T-helper 22 cell (primary cell): Measurements from ENCODE around the gene C19orf38.
"Not testable (repeated sequence)": the region's sequence is repeated elsewhere in the genome, so short reads cannot be mapped to it uniquely, and the experiment has no call there.

ENCODE experiments used
- DNase-seq: peaks from one replicate; pipeline ENCODE4 v3.0.0-alpha.2; 2020; ENCODE audit warnings: low read depth

C19orf38 gene

DNA sequence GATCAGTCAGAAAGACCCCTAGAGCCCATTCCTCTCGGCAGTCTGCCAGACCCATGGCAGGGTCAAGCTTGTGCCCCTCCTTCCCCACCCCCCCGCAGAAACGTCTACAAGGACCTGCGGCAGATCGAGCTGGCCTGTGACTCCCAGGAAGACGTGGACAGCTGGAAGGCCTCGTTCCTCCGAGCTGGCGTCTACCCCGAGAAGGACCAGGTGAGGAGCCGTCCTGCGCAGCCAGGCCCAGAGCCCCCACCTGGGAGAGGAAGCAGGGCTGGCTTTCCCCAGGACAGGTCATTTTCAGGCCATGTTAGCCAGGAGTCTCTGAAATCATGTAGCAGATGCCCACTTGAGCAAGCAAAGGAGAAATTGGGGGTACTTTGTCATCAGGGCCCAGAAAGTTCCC is 24.5 kb upstream of the C19orf38 start:
- no peak for DNase-seq

DNA sequence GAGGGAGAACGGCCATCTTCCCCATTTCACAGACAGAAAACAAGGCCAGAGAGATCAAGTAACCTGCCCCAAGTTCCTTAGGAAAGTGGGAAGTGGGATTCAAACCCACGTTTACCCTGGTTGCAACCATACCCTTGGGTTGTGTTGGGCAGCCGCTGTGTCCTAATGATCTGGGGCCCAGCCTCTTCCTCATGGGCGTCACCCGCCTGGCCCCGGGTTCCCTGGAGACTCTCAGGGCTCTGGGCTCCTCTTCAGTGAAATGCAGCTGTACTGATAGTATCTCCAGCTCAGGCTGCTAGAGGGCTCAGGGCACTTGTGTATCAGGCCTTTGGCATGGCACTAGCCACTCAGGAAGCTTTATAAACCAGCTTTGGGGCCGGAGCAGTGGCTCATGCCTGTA is 22.0 kb upstream of the C19orf38 start:
- DNase-seq, result no peak

GRCh38 chr19:10826846-10827245 is 21.4 kb upstream of the C19orf38 start:
- DNase-seq, result no peak

DNA sequence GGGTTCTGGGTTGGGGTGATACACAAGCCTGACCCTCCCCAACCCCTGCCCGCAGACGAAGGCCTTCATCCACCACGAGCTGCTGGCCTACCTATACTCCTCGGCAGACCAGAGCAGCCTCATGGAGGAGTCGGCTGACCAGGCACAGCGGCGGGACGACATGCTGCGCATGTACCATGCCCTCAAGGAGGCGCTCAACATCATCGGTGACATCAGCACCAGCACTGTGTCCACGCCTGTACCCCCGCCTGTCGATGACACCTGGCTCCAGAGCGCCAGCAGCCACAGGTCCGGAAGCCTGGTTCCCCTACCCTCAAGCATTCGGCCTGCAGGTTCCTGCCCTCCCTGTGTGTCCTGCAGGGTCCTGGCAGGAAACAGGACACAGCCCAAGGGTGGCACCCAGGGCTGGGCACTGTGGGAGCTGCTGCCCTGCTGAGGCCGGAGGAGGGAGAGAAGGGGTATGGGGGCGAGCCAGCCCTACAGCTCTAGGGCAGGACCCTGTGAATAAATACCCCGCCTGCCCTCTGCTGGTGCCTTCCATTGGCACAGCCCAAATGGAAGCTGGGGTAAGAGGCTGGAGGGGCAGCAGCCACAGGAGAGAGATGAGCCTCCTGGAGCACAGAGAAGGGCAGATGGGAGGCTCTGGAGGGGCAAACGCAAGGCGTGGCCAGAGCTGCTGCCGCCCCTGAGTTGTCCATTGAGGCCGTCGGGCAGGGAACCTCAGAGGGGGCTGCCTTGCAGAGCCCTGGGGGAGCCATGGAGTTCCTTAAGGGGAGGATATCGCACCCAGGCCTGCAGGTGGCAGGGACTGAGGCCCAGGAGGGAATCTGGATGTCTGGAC is 19.0 kb upstream of the C19orf38 start:
- no peak for DNase-seq

DNA sequence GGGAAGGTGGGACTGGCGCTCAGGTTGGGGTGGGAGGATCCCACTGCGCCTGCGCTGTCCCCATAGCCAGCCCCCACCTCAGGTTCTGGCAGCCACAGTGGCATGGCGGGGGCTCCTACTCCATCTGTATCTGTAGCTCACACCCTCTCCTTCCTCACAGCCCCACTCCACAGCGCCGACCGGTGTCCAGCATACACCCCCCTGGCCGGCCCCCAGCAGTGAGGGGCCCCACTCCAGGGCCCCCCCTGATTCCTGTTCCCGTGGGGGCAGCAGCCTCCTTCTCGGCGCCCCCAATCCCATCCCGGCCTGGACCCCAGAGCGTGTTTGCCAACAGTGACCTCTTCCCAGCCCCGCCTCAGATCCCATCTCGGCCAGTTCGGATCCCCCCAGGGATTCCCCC is 18.2 kb upstream of the C19orf38 start:
- no peak for DNase-seq

DNA sequence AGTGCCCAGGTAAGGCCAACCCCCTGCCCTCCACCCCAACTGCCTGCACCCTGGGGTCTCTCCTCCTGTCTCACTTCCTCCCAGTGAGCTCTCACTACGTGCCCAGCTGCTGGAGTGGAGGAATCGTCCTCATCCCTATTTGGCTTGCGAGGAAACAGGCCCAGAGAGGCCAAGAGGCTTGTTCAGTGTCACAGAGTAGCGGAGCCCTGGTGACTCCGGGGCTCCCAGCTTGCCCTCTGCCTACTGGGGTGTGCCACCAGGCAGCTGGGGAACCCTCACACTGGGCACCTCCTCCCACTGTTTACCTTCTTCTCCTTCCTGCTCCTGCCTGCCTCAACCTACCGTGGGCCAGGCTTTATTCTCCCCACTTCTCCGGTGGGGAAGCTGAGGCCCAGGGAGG is 17.8 kb upstream of the C19orf38 start:
- DNase-seq, result no peak

DNA sequence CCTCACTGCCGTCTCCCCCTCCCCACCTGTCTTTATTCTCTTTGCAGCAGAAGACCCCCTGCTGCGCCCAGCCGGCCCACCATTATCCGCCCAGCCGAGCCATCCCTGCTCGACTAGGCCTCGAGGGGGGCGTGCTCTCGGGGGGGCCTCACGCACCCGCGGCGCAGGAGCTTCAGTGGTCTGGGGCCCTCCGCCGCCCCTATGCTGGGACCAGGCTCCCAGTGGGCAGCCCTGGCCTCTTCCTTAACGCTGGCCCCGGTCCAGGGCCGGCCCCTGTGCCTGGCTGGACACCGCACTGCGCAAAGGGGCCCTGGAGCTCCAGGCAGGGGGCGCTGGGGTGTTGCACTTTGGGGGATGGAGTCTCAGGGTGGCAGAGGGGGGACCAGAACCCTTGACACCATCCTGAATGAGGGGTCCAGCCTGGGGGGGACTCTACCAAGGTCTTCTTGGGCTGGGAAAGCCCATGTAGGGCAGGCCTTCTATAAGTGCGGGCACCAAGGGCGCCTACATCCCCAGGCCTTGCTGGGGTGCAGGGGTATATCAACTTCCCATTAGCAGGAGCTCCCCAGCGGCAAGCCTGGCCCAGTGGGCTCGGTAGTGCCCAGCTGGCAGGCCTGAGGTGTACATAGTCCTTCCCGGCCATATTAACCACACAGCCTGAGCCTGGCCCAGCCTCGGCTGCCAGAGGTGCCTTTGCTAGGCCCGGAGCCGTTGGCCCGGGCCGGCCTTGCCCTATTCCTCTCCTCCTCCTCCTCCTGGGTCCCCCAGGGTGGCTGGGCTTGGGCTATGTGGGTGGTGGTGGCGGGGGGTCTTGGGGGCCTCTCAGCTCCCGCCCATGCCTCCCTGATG is 17.1 kb upstream of the C19orf38 start:
- no peak for DNase-seq

- no peak for DNase-seq
Observed at GRCh38 chr19:10831987-10832938, 16.0 kb upstream of the C19orf38 start.

DNA sequence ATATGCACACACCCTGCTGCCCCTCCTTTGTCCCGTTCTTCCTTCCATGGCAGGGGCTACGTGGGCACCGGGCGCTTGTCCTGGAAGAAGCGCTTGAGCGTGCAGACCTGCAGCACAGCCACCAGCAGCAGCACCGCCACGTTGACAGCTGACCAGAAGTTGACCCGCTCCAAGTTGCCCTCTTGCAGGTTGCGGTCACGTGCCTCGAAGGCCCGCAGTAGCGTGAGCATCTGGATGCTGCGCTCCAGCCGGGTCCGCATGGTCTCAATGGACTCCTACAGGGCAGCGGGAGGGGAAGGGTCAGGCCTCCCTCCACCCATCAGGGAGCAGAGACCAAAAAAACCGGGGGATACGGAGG is 15.3 kb upstream of the C19orf38 start:
- DNase-seq, result no peak

DNA sequence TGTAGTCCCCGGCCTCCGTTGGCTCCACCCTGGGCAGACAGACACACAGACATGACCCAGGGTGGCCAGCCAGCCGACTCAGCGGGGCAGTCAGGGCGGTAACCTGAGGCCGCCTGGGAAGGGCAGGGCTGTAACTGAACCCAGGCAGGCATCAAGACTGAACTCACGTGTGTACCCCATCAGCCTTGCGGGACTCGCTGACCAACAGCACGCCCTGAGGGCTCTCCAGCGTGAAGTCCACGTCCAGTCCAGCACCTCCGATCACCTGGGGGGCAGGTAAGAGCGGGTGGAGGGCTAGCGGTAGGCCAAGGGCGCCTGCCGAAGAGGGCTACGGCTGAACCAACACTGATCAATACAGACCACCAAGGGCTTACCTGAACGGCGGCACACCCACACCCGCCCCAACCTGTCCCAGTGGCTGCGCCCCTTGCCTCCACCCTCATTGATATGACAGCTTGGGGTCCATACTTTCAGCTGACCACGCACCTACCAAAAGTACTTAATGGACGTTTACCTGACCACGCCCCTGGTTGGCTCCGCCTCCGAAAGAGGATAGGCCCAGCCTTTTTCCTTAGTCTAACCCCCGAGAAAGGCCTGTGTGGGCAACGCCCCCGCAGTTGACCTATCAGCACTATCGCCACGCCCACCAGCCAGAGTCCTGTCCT is 13.0 kb upstream of the C19orf38 start:
- no peak for DNase-seq

DNA sequence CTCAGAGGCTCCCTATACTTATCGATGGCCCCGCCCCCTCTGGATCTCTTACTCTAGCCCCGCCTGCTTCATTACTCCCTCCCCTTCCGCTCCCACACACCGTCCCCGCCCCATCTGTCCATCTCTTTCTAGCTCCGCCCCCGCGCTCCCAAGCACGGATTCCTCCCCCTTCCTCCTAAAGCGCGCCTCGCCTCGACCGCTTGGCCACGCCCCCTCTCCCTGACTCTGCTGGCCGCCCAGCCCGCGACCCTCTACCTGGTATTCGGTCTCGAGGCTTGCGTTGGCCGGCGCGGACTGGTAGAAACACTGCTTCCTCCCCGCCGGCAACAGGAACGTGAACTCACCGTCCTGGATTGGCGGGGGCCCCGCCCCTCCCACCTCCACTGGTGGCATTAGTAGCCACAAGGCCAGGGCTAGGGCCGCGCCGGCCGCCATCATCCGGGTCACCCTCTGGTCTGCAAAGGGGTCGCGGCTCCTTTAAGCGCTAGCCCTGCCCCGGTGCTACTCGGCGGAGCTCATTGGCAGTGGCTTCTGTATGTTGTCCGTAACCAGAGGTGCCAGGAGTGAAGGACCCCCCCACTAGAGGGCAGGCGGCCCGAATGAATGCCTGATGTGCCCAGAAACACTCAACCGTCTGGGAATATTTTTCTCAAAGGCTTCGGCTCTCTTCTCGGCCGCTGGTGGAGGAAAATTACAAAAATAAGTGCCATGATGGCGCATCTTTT is 12.3 kb upstream of the C19orf38 start, which contains the start of gene TMED1:
Gene TMED1 (minus strand): TSS at position 459 of the 725 bp plus-strand sequence. CDS start 21 bp downstream, at position 438.
- DNase-seq, result peak; percentile 94

GRCh38 chr19:10836479-10837330 is 11.5 kb upstream of the C19orf38 start:
- DNase-seq, result peak; percentile 59

GRCh38 chr19:10837649-10838048 is 10.6 kb upstream of the C19orf38 start:
- DNase-seq, result not testable (repeated sequence)

GRCh38 chr19:10838377-10838776 is 9.8 kb upstream of the C19orf38 start:
- no peak for DNase-seq

DNA sequence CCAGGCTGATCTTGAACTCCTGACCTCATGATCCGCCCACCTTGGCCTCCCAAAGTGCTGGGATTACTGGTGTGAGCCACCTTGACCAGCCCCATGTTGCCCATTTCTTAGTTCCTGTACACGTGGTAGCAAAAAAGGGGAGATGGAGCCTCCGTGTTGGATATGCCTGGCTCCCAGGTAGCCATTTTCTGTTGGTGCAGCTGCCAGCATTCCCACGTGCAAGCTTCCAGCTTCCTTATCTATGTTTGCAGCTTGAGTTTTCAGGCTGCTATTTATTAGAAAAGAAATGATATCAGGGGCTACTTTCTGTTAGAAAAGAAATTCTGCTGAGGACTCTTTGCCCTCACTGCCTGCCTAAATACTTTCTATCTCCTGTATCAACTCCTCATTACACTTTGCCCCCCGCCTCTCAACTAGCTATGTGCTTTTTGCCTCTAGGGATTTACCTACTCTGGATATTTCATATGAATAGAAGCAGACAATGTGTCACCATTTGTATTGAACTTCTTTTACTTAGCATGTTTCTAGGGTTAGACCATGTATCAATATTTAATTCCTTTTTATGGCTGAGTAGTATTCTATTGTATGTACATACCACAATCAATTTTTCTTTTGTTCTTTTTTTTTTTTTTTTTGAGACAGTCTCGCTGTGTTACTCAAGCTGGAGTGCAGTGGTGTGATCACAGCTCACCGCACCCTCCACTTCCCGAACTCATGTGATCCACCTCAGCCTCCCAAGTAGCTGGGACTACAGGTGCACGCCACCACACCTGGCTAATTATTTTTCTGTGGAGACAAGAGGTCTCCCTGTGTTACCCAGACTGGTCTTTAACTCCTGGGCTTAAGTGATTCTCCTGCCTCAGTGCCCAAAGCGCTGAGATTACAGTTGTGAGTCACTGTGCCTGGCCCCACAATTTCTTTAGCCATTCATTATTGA is 8.8 kb upstream of the C19orf38 start:
- DNase-seq, result no peak

DNA sequence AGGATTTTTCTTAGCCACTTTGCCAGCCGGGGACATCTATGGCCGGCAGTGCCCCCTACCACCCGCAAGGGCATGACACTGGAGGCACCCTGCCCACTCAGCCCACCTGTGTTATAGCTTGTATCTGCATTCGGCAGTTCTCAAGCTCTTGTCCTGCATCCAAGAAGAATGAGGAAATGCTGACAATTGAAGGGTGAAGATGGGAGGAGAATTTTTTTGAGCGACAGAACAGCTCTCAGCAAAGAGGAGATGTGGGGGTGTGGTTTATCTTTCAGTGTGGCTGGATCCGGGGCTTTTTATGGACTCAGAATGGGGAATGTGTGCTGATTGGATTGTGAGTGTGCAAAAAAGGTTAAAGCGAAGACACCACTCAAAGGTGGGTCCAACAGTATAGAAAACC is 5.4 kb upstream of the C19orf38 start:
- no peak for DNase-seq

- no peak for DNase-seq
Observed at GRCh38 chr19:10846500-10847202, 1.6 kb upstream of the C19orf38 start.

- DNase-seq, result no peak
Observed at GRCh38 chr19:10850631-10851030, 2.4 kb downstream of the C19orf38 start.
